Mucosa of gallbladder (tissue), 1 donor: ENCODE results near the gene TBCCD1. TPM values are rescaled to one million over a fixed set of nuclear protein-coding genes. Genes with fewer than 3 reads are reported as not detected.
"Not testable (repeated sequence)": the region's sequence is repeated elsewhere in the genome, so short reads cannot be mapped to it uniquely, and the experiment has no call there.

Source experiments
- DNase-seq: peaks from one replicate; pipeline ENCODE4 v3.0.0-alpha.2; 2020; ENCODE audit warnings: low spot score
- total RNA-seq: library from RNA; stranded (reverse); gene quantifications from one replicate; pipeline ENCODE4 v1.2.1, GENCODE V29; 2021
- donor health status: DM: no; HTN: no; CAD: no.

The TBCCD1 gene
- total RNA-seq, 1 donor from 2014 or later: 11.0 TPM

DNA sequence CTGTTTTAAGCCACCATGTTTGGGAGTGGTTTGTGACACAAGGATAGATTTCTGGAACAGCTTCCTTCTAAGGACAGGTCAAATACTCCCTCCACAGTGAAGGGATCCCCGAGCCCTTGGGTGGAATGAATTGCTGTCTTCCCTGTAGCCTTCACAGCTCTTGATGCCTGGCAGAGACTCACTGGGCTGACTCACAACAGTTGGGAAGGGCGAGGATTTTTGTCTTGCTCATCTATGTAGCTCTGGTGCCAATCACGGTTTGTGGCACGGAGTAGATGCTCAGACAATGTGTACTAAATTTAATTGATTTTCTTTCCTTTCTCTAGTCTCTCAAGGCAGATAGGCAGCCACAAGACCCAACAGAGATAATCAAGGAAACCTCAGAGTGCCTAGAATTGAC lies 49.9 kb downstream of the TBCCD1 start:
- no peak for DNase-seq

DNA sequence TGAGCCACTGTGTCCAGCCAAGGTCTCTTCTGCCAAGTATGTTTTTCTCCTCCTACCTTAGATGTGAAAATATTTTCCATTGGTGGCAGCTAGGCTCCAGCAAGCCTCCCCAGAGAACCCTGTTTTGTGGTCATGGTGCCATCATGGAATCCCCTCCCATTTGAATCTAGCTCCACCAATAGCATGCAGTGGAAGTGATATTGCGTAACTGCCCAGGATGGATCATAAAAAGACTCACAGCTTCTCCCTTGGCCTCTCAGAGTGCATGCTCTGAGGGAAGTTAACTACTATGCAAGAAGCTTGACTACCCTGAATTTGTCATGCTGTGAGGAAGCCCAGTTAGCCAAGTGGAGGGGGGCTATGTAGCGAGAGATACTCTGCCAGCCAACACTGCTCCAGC lies 50.5 kb downstream of the TBCCD1 start:
- DNase-seq: no peak

- no peak for DNase-seq
Observed at GRCh38 chr3:186515125-186515524, 52.0 kb downstream of the TBCCD1 start.

GRCh38 chr3:186514296-186515002 lies 52.7 kb downstream of the TBCCD1 start:
- DNase-seq: no peak

DNA sequence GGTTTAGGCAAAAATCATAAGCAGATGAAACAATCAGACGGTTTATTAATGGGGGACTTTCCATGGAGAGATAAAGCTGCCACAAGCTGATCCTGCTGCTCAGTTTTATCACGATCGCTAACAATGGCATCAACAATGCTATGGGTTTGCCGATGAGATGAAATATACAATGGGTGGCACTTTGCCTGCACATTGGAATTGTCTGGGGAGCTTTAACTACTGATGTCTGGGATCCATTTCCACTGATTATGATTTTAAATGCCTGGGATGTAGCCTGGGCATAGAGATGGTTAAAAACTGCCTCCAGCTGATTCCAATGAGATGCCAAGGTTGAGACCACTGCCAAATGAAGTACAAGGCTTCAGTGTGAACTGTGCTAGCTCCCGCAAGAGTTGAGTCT lies 53.8 kb downstream of the TBCCD1 start:
- no peak for DNase-seq

DNA sequence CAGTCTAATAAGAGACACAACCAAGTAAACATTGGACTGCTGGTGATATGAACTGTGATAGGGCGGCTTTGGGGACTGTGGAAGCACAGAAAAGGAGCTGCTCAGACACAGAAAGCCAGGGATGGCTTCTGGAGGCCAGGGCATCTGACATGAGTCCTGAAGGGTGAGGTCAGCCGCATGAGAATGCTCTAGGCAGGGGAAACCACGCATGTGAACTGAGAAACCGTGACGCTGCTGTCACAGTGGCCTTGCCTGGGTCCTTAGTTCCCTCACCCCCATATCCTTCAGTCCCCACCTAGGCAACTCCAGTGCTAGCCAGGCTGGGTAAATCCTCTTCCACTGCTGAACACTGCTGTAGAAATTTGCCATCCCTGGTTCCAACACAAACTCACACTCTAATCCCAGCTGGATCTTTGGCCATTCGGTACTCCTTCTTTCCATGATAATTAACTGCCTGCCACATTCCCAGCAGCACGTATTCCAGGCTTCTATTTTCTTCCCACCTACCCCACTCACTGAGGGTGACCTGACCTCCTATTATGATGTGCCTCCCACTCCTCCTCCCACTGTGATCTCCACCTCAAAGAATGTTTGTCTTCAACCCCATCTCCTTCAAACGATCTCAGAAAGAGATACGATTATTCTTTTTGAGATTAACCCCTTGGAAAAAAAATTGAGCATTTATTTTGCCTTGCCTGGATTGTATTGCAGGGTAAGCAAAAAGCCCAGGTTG lies 54.4 kb downstream of the TBCCD1 start:
- no peak for DNase-seq

DNA sequence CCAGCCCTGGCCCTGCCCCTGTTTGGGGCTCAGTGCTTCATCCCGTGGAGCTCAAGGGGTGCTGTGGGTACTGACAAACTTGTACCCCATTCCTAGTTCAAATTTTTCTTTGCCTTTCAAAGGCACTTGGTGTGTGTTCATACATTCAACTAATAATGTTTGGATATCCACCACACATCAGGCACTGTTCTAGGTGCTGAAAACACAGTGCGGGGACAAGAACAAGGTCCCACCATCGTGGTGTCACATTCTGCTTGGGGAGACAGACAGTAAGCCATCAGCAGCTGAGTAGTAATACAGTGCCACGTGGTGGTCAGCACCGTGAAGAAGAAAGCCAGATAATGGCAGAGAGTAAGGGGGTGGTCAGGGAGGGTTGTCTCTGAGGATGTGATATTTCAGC lies 55.4 kb downstream of the TBCCD1 start:
- DNase-seq: no peak

GRCh38 chr3:186511245-186511644 lies 55.9 kb downstream of the TBCCD1 start:
- no peak for DNase-seq

DNA sequence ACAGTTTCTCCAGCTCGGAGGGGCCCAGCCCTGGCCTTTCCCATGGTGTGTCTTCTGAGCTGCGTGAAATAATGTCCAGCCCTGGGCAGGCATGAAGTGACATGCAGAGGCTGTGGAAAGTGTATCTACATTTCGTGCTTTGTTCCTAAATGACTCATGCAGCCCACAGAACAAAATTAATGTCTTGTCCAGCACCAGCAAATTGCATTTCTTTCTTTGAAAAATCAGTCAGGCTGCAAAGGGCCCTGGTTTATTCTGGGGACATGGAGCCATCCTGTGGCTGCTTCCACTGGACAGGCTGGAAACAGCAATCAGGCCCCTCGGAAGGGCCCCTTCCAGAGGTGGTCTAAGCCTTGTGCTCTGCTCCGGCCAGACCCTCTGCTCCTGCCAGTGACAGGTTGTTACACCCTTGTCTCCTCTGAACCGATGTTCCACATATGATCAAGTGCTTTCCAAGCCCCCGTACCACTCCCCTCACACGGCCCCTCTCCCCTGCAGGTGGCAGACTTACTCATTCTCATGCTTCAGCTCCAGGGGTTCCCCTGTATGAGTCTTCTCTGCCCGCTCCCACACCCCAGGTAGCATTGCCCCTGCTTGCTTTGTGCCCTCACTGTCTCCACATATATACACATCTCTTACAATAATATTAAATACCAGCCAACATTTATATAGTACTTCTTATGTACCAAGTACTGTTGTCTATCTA lies 56.6 kb downstream of the TBCCD1 start:
- DNase-seq: no peak

DNA sequence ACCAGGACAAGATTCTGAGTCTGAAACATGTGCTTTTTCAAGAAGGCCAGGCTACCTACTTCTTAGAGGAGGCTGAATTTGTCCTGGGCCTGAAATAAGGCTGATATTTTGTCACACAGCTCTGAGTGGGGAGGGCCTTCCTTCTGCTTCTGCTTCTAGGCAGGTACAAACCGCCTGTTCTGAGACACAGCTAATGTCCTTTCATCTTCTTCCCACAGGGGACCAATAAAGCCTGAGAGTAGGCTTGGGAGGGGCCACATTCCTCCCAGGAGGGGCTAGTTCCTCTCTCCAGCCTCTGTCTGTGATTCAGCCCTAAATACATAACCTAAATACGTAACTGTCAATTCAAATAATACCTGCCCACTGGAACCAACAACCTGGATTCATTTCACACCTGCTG lies 57.7 kb downstream of the TBCCD1 start:
- no peak for DNase-seq

- DNase-seq: no peak
Observed at GRCh38 chr3:186506857-186507256, 60.3 kb downstream of the TBCCD1 start.

GRCh38 chr3:186506191-186506739 lies 60.9 kb downstream of the TBCCD1 start:
- no peak for DNase-seq

DNA sequence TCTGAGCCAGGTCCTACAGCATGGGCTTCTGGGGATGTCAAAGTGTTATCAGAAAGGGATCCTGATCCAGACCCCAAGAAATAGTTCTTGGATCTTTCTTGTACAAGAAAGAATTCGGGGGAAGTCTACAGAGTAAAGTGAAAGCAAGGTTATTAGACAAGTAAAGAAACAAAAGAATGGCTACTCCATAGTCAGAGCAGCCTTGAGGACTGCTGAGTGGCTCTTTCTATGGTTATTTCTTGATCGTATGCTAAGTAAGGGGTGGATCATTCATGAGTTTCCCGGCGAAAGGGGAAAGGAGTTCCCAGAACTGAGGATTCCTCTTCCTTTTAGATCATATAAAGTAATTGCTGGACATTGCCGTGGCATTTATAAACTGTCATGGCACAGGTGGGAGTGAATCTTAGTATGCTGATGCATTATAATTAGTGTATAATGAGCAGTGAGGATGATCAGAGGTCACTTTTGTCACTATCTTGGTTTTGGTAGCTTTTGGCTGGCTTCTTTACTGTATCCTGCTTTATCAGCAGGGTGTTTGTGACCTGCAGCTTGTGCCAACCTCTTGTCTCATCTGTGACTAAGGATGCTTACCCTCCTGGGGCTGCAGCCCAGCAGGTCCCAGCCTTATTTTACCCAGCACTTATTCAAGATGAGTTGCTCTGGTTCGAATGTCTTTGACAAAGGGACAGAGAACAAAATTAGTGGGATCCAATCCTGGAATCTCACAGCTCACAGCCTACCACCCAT lies 64.0 kb downstream of the TBCCD1 start:
- no peak for DNase-seq

- DNase-seq: no peak
Observed at GRCh38 chr3:186502138-186502948, 64.8 kb downstream of the TBCCD1 start.

DNA sequence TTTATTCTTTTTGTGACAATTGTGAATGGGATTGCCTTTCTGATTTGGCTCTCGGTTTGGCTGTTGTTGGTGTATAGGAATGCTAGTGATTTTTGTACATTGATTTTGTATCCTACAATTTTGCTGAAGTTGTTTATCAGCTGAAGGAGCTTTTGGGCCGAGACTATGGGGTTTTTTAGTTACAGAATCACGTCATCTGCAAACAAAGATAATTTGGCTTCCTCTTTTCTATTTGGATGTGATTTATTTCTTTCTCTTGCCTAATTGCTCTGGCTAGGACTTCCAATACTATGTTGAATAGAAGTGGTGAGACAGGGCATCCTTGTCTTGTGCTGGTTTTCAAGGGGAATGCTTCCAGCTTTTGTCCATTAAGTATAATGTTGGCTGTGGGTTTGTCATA lies 67.2 kb downstream of the TBCCD1 start:
- DNase-seq: not testable (repeated sequence)

- not testable (repeated sequence) for DNase-seq
Observed at GRCh38 chr3:186498022-186498421, 69.1 kb downstream of the TBCCD1 start.

DNA sequence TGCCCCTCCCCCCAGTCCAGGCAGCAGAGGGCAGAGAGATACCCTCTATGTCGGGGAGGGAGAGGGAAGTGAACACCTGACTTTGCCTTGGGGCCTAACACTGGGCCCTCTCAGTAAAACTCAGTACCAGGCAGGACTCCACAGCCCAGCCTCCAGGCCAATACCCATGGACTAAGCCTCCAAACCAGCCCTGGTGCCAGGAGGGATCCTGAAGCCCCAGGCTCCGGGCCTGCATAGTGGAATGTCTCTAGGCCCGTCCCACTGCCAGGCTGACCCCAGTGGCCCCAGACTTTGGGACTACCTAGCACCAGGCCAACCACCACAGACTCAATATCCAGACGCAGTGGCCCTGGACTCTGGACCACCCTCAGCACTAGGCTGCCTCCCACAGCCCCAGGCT lies 69.5 kb downstream of the TBCCD1 start:
- DNase-seq: no peak

GRCh38 chr3:186496635-186497034 lies 70.5 kb downstream of the TBCCD1 start:
- no peak for DNase-seq
